Measurements from ENCODE around the gene TSPAN18. TPM values are rescaled to one million over a fixed set of nuclear protein-coding genes. Genes with fewer than 3 reads are reported as not detected.

Gene TSPAN18
- total RNA-seq, 1 experiment from 2014 or later = 21.3 TPM

DNA sequence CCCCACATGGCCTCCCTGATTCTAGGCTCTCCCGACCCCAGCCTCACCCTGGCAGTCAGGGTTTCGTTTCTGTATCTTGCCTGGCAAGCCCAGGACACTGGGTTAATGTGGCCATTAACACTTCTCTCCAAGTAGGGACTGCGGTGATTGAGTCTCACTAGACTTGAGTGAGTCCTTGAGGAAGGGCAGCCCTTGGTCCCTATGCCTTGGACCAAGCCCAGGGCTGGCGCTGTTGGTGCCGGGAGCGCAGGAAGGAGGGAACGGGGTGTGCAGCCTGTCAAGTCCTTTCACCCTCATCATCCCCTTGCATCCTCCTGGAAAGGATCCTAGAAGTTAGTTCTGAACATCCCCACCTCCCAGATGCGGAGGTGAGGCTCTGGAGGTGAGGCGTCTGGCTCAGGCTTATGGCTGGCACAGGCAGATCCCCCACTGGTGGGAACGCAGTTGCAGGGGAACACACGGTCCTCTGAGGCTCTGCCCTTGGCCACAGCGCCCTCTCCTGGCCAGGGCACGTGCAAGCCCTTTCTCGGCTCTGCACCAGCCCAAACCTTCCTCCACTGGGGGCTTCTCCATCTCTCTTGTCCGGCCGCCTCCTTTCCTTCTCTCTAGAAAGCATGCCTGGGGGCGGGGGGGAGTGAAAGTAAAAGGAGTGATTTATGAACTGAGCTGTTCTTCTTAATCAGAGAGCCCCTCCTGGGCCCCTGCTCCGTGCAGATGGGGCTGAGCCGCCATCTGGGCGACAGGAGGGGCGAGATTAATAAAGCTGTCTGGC is 167.3 kb downstream of the TSPAN18 start:
- CTCF ChIA-PET = interaction anchor here (0.6 to 0.9 kb wide), 3 partner anchors 24 to 272 kb away, joined by 3 read pairs; no protein-coding TSS in a partner anchor
- H3K9me3 ChIP-seq (ENCODE audit: control insufficient read depth, insufficient read depth, low read depth, low read length) = no peaks in the 10 kb centered on the region
- TF ChIP-seq, protein P1, sequence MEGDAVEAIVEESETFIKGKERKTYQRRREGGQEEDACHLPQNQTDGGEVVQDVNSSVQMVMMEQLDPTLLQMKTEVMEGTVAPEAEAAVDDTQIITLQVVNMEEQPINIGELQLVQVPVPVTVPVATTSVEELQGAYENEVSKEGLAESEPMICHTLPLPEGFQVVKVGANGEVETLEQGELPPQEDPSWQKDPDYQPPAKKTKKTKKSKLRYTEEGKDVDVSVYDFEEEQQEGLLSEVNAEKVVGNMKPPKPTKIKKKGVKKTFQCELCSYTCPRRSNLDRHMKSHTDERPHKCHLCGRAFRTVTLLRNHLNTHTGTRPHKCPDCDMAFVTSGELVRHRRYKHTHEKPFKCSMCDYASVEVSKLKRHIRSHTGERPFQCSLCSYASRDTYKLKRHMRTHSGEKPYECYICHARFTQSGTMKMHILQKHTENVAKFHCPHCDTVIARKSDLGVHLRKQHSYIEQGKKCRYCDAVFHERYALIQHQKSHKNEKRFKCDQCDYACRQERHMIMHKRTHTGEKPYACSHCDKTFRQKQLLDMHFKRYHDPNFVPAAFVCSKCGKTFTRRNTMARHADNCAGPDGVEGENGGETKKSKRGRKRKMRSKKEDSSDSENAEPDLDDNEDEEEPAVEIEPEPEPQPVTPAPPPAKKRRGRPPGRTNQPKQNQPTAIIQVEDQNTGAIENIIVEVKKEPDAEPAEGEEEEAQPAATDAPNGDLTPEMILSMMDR (IDR thresholded peaks at IDR 0.05) = peak; percentile 93
- TF ChIP-seq, protein P2, sequence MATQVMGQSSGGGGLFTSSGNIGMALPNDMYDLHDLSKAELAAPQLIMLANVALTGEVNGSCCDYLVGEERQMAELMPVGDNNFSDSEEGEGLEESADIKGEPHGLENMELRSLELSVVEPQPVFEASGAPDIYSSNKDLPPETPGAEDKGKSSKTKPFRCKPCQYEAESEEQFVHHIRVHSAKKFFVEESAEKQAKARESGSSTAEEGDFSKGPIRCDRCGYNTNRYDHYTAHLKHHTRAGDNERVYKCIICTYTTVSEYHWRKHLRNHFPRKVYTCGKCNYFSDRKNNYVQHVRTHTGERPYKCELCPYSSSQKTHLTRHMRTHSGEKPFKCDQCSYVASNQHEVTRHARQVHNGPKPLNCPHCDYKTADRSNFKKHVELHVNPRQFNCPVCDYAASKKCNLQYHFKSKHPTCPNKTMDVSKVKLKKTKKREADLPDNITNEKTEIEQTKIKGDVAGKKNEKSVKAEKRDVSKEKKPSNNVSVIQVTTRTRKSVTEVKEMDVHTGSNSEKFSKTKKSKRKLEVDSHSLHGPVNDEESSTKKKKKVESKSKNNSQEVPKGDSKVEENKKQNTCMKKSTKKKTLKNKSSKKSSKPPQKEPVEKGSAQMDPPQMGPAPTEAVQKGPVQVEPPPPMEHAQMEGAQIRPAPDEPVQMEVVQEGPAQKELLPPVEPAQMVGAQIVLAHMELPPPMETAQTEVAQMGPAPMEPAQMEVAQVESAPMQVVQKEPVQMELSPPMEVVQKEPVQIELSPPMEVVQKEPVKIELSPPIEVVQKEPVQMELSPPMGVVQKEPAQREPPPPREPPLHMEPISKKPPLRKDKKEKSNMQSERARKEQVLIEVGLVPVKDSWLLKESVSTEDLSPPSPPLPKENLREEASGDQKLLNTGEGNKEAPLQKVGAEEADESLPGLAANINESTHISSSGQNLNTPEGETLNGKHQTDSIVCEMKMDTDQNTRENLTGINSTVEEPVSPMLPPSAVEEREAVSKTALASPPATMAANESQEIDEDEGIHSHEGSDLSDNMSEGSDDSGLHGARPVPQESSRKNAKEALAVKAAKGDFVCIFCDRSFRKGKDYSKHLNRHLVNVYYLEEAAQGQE (IDR thresholded peaks at IDR 0.05; ENCODE audit: insufficient read depth in 1 of 2, low read depth in 2 of 2, low read length in 1 of 2) = no peak
- no peak for TF ChIP-seq SIN3A (IDR thresholded peaks at IDR 0.05; ENCODE audit: borderline replicate concordance, insufficient read depth, low read depth, low read length)
- TF ChIP-seq POLR2AphosphoS5 (IDR thresholded peaks at IDR 0.05; ENCODE audit: low read depth, low read length) = no peak
- TF ChIP-seq TCF7L2 (IDR thresholded peaks at IDR 0.05; ENCODE audit: low read depth, low read length) = no peak
- BruUV-seq (replicated peaks) = no TSS peak
- H3K27ac ChIP-seq (ENCODE audit: low read length) = no peak overlapping the region
- in situ Hi-C loops (cut with HindIII; ENCODE audit: low pct_unique_long_range_greater_than_20kb, low sequenced_read_pairs) (no loop called here), intact Hi-C loops (cut with micrococcal nuclease; ENCODE audit: unreplicated experiment) (loop anchor here (5.0 kb wide), 1 partner anchor 167 kb away; the partner anchor contains the start of gene TSPAN18)
- no peaks in the 10 kb centered on the region for H3K27me3 ChIP-seq (ENCODE audit: control insufficient read depth, insufficient read depth, low read length)
- POLR2A ChIA-PET = no interaction called here
- H3K4me1 ChIP-seq (ENCODE audit: control insufficient read depth, insufficient read depth, low read length) = 0 out of 2 replicates have a peak, but pooled peaks cover 6% of the 10 kb centered on the region
- H3K36me3 ChIP-seq (ENCODE audit: control insufficient read depth, insufficient read depth, low read length) = no peaks in the 10 kb centered on the region
- ATAC-seq = peak; percentile 93
- DNase-seq (ENCODE audit: low read depth, low spot score) = no peak
- H3K4me3 ChIP-seq (ENCODE audit: low read depth in 2 of 2, low read length in 2 of 2) = no peak overlapping the region

DNA sequence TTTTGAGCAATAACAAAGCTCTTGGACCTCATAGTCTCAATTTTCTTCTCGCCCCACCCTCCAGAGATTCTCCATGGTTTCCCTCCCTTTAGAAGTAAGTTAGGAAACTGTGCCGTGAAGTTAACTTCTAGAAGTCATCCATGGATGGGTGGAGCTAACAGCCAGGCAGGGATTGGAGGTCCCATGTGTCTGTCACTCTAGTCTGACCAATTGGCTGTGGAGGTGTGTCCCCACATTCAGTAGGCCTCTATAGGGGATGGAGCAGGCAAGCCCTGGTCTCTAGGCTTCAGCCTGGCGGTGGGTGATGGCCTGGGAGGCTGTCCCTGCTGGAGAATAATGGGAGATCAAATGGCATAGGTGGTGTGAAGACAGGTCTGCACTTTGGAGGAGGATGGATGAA is 173.2 kb downstream of the TSPAN18 start:
- no peak overlapping the region for H3K4me3 ChIP-seq (ENCODE audit: low read depth in 2 of 2, low read length in 2 of 2)
- ChIA-PET POLR2A (no interaction called here), CTCF (no interaction called here)
- no peaks in the 10 kb centered on the region for H3K9me3 ChIP-seq (ENCODE audit: control insufficient read depth, insufficient read depth, low read depth, low read length)
- no peak overlapping the region for H3K27ac ChIP-seq (ENCODE audit: low read length)
- DNase-seq (ENCODE audit: low read depth, low spot score) = no peak
- ATAC-seq = peak; percentile 54; the same call in 1 of the 2 replicates
- no peaks in the 10 kb centered on the region for H3K4me1 ChIP-seq (ENCODE audit: control insufficient read depth, insufficient read depth, low read length)
- no TSS peak for BruUV-seq (replicated peaks)
- in situ Hi-C loops (cut with HindIII; ENCODE audit: low pct_unique_long_range_greater_than_20kb, low sequenced_read_pairs) (no loop called here), intact Hi-C loops (cut with micrococcal nuclease; ENCODE audit: unreplicated experiment) (loop anchor here (10.0 kb wide), 1 partner anchor 335 kb away; the partner anchor contains the start of gene CD82)
- no peak for TF ChIP-seq POLR2AphosphoS5 (IDR thresholded peaks at IDR 0.05; ENCODE audit: low read depth, low read length)
- TF ChIP-seq TCF7L2 (IDR thresholded peaks at IDR 0.05; ENCODE audit: low read depth, low read length) = no peak
- TF ChIP-seq, protein P2 (IDR thresholded peaks at IDR 0.05; ENCODE audit: insufficient read depth in 1 of 2, low read depth in 2 of 2, low read length in 1 of 2) = no peak
- TF ChIP-seq, protein P1 (IDR thresholded peaks at IDR 0.05) = no peak
- no peak for TF ChIP-seq SIN3A (IDR thresholded peaks at IDR 0.05; ENCODE audit: borderline replicate concordance, insufficient read depth, low read depth, low read length)
- H3K36me3 ChIP-seq (ENCODE audit: control insufficient read depth, insufficient read depth, low read length) = no peaks in the 10 kb centered on the region
- no peaks in the 10 kb centered on the region for H3K27me3 ChIP-seq (ENCODE audit: control insufficient read depth, insufficient read depth, low read length)

All from Panc1 (cell line).